GM21528 (cell line): ENCODE data around the gene IL16.

Source experiments
- ATAC-seq: cut with Tn5 transposase; IDR thresholded peaks from one replicate; pipeline ENCODE4 v1.9.1; 2021; ENCODE audit warnings: mild to moderate bottlenecking, moderate library complexity; ENCODE audit not compliant: unreplicated experiment, low FRiP score

The IL16 gene

DNA sequence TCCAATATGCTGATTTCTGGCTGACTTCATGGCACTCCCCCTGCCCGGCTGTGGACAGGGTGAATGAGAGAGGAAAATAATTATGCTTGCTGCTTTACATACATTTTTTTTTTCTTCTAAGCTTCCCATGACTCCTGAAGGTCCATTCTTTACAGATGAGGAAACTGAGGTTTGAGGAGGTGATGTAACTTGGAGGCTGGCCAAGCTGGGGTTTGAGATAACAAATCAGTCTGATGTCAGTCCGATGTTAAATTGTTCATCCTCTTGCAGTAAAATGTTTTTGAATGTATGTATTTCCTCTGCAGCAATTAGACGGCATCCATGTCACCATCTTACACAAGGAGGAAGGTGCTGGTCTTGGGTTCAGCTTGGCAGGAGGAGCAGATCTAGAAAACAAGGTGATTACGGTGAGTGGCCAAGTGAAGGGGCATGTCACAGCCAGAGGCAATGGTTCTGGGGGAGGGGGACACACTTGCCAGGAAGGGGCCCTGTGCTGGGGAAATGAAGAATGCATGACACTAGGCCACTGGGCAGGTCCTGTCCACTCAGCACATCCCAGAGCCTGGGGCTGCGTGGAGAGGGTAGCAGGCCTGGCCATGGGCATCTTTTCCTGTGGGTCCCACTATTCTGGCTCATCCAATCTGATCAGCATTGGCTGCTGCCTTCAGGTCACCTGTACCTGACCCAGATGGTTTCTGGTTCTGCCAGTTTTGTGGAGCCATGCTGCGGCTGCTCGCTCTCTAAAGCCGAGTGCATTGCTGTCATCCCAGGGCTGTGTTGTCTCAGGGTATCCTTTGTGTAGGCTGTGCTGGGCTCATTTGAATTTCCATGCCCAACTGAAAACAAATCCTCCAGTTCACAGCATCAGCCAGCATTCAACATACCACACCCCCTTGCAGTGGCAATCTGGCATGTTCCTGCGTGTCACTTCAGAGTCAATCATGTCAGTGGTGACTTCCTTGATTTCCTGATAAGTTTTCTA is 106.9 kb downstream of the IL16 start:
- ATAC-seq, result no peak

DNA sequence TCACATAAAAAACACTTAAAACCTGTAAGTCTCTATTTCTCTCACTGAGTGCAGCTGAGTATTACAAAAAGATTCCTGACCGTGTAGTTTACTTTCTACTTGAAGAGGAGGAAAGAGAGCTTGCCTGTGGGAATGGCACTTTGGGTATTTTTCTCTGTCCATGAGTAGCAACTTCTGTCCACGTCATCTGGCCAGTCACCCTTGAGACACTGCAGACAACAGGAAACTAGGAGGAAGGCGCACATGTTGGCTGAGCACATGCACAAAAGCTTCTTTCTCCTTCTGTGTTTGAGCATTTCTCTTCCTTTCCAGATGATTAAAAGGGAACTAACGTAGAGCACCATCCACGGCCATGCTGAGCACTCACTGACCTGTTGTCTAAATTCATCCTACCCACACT is 107.5 kb downstream of the IL16 start:
- no peak for ATAC-seq

DNA sequence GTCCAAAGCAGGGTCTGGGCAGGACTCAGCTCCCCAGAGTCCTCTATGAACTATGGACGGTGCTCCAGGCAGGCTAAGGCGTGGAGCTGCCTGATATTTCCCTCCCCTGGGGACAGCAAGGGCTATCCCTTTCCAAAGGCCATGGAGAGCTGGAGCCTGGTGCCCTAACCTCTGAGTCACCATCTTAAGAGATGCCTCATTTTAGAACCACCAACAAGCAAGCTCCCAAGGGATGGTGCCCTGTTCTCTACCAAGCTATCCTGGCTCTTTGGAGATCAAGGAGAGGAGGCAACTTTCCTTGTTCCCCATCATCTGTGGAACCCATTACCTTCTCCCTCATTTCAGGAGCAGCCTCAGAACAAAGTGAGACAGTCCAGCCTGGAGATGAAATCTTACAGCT is 111.6 kb downstream of the IL16 start:
- no peak for ATAC-seq

DNA sequence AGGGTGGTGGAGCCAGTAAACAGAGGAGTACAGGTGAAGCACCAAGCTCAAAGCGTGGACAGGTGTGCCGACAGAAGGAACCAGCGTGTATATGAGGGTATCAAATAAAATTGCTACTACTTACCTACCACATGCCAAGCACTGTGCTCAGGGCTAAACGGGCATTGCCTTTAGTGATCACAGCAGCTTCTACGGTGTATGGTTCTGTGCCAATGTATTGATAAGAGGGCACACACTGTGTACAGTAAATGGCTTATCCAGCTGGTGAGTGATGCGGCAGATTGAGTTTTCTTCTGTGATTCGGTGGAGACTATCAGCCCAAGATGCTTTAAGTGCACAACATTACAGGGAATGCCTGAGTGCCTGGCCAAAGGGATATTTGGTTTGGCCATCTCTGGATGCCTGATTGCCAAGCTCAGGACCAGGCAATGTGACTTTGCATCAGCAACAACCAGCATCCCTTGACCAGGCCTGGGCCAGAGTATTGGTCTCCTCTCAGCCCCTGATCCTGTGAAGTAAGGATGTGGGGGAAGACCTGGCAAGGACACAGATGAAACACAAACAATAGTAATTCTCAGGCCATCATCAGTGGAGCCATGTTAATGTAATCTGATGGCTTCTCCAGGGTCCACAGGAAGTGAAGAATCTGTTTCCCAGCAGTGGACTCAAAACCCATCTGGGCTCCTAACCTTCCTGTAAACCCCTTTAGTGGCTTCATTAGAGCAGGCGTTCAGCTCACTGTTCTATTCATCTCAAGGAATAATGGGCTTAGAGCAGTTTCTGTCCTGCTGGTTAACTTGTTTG is 113.2 kb downstream of the IL16 start:
- no peak for ATAC-seq

DNA sequence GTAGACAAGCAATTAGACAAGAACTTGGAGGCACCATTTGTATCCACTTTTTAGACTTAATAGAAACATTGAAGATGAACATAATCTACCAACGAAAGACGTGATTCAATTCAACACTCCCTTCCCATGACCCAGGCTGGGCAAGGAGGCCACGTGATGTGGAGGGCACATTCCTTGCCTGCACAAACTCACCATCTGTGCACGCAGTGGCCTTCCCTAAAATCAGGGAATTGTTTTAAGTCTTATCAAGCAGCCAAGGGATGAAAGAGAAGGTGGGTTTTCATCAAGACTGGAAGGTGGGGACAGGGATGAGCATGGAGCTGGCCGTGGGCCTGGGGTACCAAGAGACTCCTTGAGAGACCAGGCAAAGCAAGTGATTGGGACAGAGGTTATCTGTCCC is 113.8 kb downstream of the IL16 start:
- no peak for ATAC-seq

DNA sequence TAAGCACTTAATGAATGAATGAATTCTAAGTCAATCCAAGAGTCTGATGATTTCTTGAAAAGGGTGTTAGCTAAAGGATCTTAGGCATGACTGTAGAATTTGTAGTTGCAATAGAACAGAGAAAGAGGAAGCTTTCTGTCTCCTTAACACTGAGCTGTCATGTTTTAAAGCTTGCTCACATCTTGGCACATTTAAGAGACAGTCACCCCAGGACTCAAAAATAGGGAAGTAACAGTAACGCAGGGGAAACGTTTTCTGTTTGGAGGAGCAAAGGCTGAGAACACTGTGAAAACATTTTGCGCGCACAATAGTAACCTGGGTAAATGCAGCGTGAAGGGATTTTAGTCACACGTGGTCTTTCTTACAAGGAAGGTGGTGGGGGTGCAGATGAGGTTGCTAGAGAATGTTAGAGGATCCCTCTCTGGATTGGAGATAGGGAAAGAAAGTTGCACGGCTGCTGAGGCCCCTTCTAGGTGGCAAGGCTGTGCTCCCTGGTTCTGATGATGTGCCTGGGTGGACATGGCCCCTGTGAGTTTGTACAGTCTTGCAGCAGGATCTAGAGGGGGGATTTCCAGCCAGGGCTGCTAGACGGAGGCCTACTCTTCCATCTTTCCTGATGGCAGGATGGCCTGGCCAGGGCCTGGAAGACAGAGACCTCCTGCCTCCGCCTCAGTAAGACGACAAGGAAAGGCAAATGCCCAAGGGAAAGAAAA is 115.2 kb downstream of the IL16 start:
- ATAC-seq, result no peak

DNA sequence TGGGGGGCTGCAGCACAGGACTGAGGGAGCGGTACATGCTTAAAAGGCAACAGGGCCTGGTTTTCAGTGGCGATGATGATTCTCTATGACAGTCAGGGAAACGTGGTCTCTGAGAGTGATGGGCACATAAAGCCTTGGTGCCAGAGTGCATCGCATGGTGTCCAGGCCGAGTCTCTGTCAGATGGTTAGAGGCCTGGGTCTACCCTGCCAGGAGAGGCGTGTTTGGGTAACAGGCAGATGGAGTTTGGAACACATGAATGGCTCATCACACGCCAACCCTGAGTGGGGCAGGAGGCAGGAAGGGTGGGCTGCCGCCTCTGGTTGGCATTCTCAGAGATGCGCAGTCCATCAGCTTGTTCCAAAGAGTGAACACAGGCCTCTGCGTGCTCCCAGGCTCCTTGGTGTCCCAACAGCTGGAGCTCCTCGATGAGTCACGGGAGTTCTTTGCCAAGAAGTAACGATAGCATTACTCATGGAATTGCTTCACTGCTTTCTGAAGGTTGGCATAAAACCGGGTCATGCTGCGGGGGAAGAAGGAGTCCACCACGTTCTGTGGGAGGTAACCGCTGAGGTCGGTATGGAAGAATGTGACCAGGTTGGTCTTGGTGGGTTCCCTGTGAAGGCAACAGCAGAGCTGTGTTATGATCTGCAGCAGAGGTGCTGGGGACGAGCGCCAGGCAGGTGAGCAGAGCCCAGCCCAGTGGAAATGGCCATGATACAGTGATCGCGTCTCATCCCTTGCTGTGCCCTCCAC is 116.3 kb downstream of the IL16 start:
- ATAC-seq, result no peak

DNA sequence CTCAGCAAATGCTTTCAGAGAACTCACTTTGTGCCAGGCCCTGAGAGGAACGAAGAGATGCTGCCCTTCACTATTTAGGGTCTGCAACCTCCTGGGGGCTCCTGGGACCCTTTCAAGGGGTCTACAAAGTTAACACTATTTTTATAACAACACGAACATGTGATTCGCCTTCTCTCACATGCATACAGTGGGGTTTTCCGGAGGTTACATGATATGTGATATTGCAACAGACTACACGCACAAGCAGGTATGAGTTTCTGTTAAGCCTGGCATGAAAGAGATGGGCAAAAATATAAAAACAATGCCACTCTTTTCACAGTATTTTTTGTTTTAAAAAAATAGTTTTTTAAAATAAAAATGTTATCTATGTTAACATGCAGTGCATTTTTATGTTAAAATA is 117.0 kb downstream of the IL16 start:
- no peak for ATAC-seq

DNA sequence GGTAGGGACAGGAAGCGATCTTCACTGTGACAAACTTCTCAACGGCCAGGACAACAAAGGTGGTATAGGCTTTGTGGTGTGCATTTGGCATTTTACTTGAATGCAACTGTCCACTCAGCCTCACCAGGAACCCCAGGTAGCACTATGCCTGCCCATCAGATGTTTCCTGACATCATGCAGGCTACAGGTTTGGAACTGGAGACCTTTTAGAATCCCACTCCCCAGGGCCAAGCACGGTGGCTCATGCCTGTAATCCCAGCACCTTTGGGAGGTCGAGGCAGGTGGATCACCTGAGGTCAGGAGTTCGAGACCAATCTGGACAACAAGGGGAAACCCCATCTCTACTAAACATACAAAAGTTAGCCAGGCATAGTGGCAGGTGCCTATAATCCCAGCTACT is 117.7 kb downstream of the IL16 start:
- ATAC-seq, result no peak

DNA sequence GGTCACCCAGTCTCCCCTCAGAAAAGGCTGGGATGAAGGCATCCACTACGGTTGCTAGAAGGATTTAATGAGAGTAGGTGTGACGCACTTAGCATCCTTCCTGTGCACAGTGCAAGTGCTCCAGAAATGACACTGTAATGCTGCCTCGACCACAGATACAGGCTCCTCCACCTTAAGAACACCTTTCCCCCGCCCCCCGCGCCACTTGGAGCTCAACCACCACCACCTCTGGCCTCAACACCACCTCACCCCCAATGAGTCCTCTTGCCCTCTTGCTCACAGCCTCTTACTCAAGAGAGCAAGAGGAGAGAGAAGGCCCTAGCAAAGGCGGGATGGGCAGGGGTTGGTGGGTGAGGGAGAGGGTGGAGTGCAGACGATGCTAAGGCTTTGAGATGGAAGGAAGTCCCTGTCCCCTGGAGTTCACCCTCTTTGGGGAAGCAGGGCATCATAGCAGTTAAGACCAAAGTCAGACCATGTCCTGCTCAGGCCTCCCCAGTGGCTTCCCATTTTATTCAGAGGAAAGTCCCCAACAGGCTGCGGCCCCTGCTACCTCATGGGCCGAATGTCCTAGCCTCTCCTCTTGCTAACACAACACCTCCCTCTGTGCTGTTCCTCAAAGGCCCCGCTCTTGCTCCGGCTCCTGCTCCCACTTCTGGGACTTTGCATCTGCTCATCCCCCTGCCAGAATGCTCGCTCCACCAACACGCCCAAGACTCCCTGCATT is 118.9 kb downstream of the IL16 start:
- ATAC-seq, result no peak

DNA sequence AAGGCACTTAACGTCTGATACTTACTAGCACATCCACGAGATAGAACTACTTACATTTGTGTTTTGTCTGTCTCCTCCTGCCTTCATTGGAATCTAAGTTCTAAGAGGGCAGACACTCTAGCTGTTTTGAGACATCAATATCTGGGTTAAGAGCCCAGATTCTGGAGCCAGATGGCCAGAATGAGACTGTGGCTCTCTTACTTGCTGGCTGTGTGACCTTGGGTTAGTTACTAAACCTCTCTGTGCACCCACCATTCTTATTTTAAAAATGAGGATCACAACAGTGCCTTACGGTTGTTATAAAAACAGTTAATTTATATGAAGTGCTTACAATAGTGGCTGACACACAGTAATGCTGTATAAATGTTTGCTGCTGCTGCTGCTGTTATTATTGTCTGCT is 119.6 kb downstream of the IL16 start:
- no peak for ATAC-seq

DNA sequence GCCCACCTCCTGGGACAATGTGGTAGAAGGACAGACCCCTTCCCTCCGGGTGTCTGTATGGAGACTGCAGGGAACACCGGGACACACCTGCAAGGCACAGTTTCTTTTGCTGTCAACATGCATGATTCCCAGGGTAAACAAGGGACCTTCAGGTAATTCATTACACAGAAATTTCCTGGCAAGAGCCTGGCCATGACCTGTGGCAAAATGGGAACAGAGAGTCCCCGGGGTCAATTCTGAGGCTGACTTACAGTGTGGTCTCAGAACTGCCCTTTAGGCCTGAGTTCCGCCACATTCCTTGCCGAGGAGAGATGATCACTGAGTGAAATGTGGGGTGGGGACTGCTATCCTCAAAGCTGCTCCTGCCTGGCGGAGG is 121.0 kb downstream of the IL16 start:
- ATAC-seq, result no peak

DNA sequence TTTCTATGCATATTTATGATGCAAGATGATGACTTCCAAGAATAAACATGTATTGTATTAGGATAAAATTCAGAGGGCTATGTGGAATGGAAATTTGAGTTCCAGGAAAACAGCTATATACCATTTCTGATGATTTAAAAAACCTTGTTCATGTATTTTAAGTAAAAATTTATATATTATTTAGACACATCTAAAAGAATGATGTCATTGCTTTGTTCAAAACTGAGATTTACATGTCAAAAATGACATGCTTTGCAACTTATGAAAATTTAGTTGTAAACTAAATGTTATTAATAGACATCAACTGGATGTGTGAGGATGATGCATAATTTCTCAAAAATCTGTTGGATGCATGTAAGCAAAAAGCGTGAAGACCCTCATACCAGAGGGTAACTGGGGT is 125.0 kb downstream of the IL16 start:
- ATAC-seq, result no peak

DNA sequence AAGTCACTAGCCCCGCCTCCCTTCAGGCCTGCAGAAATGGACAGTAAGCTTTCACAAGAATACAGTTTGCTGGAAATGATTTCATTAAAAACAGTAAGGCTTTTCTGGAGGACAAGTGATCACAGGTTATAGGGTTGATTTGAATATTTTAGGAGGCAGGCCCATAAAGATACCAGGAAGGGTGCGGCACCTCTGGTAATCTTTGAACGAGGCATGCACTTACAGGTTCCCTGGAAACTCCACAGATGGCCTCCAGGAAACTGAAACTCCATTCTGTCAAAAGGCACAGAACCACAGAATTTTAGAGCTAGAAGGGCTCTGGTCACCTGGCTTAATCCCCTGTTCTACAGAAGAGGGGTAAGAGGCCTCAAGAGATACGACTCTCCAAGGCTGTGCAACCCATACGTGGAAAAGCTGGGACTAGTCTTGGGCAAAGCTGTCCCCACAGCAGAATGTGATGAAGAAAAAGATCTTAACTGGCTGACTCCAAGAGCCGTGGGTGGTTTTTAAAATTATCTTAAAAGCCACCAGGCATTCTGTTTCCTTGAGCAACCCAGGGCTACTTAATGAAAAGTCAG is 126.1 kb downstream of the IL16 start:
- no peak for ATAC-seq

DNA sequence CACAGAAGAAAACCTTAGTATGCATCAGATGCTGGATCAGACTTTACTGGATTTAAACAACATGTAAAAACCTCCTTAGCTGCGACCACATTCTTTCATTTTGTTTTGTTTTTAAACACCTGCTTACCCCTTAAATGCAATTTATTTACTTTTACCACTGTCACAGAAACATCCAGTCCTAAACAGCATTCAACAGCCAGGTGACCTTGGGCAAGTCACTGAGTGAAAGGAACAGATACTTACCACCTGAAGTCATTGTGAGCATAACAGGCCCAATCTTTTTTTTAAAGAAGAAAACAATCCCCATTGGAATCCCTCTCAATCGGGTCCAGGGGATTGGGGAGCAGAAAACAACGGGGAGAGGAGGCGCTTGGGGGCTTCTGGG is 126.9 kb downstream of the IL16 start:
- ATAC-seq, result peak; percentile 26

DNA sequence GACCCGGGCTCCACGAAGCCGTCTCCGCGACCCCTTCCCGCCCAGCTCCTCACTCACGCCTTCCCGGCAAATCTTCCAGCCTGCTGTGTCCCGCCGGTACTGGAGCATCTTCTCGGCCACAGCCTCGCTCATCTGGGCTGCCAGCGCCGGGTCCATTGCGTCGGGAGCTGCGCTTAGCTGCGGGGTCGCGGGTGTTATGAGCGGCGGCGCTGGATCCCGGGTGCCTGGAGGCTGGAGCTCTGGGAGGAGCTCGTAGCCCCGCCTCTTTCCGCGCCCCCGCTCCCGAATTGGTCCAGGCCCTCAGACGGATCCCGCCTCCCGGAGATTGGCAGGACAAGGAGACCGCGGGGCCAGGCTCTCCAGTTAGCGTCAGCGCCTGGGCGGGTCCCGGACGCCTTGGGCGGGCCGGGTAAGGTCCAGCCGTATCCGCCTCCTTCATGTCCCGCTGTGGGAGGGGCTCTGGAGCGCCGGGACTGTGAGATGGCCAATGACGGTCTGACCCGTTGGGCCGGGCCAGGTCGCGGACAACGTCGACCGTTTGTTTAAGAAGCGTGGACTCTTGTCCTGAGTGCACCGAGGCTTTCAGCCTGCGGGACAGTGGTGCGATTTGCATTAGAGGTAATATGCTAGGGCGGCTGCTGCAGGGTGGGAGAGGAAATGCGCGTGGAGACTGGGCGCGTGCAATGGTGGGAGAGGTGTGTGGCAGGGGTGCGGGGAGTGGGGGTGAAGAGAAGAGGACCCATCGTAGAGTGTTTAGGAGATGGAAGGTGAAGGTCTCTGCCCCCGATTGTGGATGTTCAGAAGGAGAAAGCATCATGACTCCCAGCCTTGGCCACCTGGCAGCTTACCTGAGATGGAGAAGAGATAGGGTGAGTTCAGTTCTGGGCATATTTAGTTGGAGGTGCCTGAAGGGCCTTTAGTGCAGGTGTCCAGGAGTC is 127.5 kb downstream of the IL16 start, which contains the start of gene STARD5:
Gene STARD5, minus strand, starts transcription at position 198 of the 938 bp plus-strand sequence. Its CDS starts 42 bp downstream, at position 156.
- peak; percentile 99 for ATAC-seq

DNA sequence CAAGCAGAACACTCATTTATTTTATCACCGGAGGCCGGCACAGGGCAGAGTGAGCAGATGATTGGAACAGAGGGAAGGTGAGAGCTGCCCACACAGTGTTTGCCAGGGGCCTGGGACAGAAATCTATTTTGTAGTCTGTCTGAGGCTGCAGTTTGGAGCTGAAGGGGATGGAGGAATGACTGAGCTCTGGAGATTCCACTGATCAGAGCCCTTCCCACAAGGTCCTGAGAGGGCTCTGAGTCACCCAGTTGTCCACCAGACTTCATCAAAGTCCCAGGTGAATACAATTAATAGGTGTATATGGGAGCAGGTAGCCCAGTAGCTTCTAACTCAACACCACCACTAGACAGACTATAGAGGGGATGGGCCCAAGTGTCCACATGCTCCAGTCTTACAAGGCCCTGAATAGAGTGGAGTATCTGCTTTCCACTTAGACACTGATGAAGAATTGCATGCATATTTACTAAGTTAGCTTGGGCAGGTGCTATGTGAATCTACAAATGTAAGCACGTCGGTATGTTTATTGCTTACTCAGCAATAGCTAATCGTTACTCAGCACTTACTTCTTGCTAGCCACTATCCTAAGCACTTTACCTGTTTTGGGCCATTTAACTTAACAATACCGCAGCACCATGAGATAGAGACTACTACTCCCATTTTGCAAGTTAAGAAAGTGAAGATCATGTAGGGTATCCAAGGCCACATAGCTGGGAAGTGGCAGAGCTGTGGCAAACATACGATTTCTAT is 130.0 kb downstream of the IL16 start:
- no peak for ATAC-seq
